B cell (primary cell): Measurements from ENCODE around the gene SCMH1.

Experiments
- EZH2 ChIP-seq: IDR thresholded peaks from 2 replicates; pipeline ENCODE4 v1.6.1; 2012; ENCODE audit warnings: borderline replicate concordance, low read depth, mild to moderate bottlenecking, moderate library complexity, low read length; ENCODE audit not compliant: insufficient read depth, poor library complexity, severe bottlenecking
- TF ChIP-seq, protein P1 (sequence below): fragments of 200-600 bp; IDR thresholded peaks from one replicate; pipeline ENCODE4 v1.8.0; 2022; ENCODE audit warnings: antibody characterized with exemption, mild to moderate bottlenecking

DNA sequence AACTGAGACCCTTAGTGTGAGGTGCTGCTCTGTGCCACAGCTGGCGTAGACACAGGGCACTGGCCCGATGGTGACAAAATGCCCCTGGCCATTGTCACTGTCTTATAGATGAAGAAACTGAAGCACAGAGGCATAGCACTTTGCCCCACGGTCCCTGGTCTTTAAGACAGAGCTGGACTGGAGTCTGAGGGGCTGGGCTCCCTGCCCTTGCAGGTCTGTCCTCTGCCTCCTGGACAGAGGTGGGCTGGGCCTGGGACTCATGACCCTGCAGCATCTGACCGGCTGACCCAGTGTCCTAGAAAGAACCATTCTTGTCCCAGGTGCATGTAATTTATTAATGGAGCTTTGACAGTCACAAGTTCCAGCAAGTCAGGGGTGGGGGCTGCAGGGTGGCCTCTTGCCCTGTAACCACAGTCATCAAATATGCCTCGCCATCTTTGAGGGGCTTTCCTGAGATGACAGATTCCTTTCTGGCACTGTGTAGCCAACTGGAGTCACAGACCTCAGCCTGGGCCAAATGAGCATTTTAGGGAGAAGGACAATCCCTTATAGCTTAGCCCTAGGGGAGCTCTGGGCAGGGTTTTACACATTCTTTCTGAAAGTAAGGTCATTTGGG lies 226.7 kb downstream of the SCMH1 start:
- TF ChIP-seq, protein P1, sequence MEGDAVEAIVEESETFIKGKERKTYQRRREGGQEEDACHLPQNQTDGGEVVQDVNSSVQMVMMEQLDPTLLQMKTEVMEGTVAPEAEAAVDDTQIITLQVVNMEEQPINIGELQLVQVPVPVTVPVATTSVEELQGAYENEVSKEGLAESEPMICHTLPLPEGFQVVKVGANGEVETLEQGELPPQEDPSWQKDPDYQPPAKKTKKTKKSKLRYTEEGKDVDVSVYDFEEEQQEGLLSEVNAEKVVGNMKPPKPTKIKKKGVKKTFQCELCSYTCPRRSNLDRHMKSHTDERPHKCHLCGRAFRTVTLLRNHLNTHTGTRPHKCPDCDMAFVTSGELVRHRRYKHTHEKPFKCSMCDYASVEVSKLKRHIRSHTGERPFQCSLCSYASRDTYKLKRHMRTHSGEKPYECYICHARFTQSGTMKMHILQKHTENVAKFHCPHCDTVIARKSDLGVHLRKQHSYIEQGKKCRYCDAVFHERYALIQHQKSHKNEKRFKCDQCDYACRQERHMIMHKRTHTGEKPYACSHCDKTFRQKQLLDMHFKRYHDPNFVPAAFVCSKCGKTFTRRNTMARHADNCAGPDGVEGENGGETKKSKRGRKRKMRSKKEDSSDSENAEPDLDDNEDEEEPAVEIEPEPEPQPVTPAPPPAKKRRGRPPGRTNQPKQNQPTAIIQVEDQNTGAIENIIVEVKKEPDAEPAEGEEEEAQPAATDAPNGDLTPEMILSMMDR = no peak
- no peak for TF ChIP-seq EZH2
